Measurements from ENCODE around the gene CEP44.
"Not testable (repeated sequence)": the region's sequence is repeated elsewhere in the genome, so short reads cannot be mapped to it uniquely, and the experiment has no call there.

The CEP44 gene

GRCh38 chr4:174279433-174280155 lies 4.1 kb upstream of the CEP44 start:
- DNase-seq = no peak

DNA sequence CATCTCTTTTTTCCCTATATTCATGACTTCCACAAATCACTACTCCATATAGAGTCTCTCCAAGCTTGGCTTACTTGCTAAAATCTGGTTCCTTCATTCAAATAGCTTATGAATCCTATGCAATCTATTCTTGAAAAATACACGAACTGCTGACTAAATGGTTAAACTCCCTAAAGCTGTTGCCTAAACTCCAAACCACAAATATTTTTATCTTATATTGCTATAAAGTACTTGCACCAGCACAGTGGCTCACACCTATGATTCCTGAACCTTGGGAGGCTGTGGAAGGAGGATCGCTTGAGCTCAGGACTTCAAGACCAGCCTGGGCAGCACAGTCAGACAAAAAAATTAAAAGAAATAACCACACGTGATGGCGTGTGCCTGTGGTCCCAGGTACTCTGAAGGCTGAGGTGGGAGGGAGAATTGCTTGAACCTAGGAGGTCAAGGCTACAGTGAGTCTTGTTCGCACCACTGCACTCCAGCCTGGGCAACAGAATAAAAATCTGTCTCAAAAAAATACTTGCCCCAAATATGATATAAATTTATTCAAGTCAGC lies 2.5 kb upstream of the CEP44 start:
- no peak for DNase-seq

DNA sequence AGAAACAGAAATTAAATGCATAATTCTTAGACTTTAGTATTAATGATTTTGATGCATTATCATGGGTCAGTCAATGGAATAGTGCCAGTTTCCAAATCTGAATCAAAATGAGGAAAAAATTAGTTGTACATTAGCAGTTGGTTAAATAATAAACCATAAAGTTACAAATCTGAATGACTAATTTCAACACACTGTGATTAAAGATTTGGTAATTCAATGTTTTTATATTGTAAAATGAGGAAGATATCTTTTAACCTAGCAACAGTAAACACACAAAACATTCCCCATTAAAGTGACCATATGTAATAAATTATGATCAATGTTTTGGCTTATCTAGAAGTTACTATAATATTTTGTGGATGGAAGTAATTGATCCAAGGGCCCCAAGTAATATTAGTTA lies 1.8 kb upstream of the CEP44 start:
- DNase-seq = no peak

- DNase-seq = peak; percentile 73 to 84
Measured at GRCh38 chr4:174282836-174283506, 740 bp upstream of the CEP44 start.

DNA sequence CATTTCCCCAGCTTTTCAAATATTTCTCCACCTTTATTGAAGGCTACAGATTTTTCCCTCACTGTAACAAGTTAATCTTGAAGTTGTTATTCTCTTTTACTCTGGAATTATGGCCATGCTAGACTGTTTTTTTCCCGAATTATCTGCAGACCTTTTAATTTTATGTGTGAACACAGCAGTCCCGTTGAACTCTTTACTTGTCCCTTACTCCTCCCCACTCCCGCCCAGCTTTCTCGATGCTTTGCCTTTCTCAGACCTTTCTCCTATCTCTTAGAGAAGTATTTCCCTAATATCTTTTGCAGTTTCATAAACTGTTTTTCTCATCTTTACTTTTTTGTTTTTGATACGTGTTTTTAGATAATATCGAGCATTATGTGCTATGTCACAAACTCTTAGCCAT lies 776 bp downstream of the CEP44 start:
- DNase-seq = no peak

DNA sequence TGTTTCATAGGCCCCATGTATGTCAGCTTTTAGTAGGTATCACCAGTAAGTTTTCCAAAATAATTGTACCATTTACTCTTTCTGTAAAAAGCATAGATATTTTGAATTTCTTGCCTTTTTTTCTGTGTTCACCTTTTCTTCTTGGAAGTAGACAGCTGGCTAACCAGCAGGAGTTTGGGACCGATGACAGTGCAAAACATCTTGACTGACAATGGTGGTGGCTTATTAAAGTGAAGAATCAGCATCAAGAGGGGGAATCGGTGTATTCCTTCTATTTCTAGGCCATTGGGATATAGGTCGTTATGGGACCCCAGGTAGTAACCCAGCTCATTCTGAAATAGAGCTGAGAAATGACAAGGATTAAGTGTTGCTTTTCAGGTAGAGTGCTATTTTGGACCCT lies 3.2 kb downstream of the CEP44 start:
- no peak for DNase-seq

- no peak for DNase-seq
Measured at GRCh38 chr4:174292473-174292872, 8.8 kb downstream of the CEP44 start.

DNA sequence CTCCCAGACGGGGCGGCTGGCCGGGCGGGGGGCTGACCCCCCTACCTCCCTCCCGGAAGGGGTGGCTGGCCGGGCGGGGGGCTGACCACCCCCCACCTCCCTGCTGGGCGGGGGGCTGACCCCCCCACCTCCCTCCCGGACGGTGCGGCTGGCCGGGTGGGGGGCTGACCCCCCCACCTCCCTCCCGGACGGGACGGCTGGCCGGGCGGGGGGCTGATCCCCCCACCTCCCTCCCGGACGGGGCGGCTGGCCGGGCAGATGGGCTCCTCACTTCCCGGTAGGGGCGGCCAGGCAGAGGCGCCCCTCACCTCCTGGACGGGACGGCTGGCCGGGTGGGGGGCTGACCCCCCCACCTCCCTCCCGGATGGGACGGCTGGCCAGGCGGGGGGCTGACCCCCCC lies 10.9 kb downstream of the CEP44 start:
- not testable (repeated sequence) for DNase-seq

DNA sequence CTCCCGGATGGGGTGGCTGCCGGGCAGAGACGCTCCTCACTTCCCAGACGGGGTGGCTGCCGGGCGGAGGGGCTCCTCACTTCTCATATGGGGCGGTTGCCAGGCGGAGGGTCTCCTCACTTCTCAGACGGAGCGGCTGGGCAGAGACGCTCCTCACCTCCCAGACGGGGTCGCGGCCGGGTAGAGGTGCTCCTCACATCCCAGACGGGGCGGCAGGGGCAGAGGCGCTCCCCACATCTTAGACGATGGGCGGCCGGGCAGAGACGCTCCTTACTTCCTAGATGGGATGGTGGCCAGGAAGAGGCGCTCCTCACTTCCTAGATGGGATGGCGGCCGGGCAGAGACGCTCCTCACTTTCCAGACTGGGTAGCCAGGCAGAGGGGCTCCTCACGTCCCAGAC lies 11.4 kb downstream of the CEP44 start:
- not testable (repeated sequence) for DNase-seq

DNA sequence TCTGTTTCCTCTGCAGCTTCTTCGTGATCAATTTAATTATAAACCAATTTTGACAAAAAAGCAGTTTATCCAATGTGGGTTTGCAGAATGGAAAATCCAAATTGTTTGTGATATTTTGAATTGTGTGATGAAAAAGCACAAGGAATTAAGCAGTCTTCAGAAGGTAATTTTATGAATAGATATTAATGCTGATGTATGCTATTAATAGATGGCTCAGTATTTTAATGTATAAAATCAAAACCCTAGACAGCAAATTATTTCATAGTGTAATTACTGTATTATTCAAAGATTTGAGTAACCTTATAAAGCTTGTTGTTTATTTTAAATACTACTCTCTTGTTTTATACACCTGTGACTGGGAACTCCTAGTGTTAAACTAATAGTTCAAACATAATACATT lies 20.0 kb downstream of the CEP44 start:
- no peak for DNase-seq

GRCh38 chr4:174304664-174305063 lies 21.0 kb downstream of the CEP44 start:
- no peak for DNase-seq

DNA sequence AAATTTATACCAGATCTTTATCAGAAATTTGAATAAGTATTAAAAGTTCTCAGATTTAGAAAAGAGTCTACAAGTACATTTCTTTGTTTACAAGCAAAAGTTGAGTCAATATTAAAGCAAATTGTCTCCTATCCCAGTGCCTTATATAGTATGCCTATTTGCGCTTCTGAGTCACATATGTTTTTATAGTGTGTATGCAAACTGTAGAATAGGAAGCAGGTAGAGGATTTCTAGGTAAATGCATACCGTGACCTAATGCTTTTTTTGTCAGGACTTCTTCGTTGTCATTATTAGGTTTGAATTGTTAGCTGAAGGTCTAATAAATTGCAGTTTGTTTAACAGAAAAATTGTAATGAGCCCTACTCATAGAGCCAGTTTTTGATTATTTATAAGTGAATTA lies 22.2 kb downstream of the CEP44 start:
- no peak for DNase-seq

GRCh38 chr4:174307694-174308093 lies 24.0 kb downstream of the CEP44 start:
- DNase-seq = no peak

DNA sequence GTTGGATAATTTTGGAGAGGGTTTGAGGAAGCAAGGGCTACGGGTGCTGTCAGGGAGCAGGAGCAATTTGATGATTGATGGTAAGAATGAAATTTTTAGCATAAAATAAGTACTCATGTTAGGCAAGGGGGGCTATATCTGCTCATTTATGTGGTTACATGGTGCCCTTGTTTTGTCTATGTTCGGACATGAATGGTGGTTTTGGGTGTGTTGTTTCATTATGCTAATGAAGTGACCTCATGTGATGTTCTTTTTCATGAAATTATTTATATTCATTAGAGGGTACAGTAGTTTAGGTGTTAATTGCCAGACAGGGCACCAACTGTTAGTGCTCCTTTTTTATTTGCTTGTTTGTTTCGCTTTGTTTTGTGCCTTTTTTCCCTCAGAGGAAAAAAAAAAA lies 29.3 kb downstream of the CEP44 start:
- no peak for DNase-seq

- DNase-seq = no peak
Measured at GRCh38 chr4:174314274-174314673, 30.6 kb downstream of the CEP44 start.

GRCh38 chr4:174314770-174315169 lies 31.1 kb downstream of the CEP44 start:
- no peak for DNase-seq

DNA sequence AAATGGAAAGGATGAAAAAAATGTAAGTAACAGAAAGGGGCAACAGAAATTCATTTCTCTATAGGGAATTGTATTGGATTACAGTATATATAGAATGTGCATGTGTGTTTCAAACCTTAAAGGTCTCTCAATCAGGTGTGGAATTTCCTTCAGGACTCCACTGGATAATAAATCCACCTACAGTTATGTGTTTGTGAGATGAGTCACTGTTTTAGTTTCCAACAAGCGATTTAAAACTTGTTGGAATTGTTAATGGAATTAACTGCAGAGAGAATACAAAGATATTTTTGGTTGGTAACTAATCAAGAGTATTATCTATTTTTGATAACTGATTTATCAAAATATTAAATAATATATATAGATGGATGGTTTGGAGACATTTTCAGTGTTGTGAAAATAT lies 32.8 kb downstream of the CEP44 start:
- no peak for DNase-seq

- DNase-seq = no peak
Measured at GRCh38 chr4:174316954-174317353, 33.2 kb downstream of the CEP44 start.

- peak in 1 of 2 experiments; percentile 1 for DNase-seq
Measured at GRCh38 chr4:174317531-174317930, 33.8 kb downstream of the CEP44 start.

GRCh38 chr4:174318829-174319764 lies 35.4 kb downstream of the CEP44 start:
- DNase-seq = peak in 1 of 2 experiments; percentile 54

- DNase-seq = no peak
Measured at GRCh38 chr4:174320494-174321199, 36.9 kb downstream of the CEP44 start.

- DNase-seq = no peak
Measured at GRCh38 chr4:174324236-174324635, 40.5 kb downstream of the CEP44 start.

- DNase-seq = no peak
Measured at GRCh38 chr4:174324725-174325124, 41.0 kb downstream of the CEP44 start.
